ENCODE results near the gene FXN.

DNA sequence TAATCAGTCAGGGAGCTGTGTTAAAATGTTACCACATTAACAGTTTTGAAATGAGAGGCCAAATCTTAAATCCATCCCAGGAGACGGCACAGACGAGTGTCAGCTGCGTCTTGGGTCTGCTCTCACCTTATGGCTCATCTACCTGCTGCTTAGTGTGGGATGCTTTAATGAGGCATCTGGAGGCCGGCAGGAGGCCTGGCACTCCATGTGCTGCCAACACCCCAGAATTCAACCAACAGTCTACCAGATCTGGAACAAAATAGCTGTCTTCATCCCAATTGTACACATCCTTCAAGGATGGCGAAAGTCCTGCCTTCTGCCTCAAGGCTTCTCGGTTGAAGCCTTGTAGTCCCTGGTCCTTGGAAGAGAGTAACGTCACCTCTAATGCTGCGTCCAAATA, 33.6 kb upstream of the FXN start:
- TF ChIP-seq EZH2 (IDR thresholded peaks at IDR 0.05; ENCODE audit: borderline replicate concordance), result no peak
- TF ChIP-seq, protein P1, sequence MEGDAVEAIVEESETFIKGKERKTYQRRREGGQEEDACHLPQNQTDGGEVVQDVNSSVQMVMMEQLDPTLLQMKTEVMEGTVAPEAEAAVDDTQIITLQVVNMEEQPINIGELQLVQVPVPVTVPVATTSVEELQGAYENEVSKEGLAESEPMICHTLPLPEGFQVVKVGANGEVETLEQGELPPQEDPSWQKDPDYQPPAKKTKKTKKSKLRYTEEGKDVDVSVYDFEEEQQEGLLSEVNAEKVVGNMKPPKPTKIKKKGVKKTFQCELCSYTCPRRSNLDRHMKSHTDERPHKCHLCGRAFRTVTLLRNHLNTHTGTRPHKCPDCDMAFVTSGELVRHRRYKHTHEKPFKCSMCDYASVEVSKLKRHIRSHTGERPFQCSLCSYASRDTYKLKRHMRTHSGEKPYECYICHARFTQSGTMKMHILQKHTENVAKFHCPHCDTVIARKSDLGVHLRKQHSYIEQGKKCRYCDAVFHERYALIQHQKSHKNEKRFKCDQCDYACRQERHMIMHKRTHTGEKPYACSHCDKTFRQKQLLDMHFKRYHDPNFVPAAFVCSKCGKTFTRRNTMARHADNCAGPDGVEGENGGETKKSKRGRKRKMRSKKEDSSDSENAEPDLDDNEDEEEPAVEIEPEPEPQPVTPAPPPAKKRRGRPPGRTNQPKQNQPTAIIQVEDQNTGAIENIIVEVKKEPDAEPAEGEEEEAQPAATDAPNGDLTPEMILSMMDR (IDR thresholded peaks at IDR 0.05; ENCODE audit: poor library complexity), result no peak
- TF ChIP-seq EZH2phosphoT487 (IDR thresholded peaks at IDR 0.05; ENCODE audit: low read depth, severe bottlenecking, unreplicated experiment), result no peak

Data from hepatocyte (in vitro differentiated cells).